Measurements from ENCODE around the gene TBC1D7. TPM values are rescaled to one million over a fixed set of nuclear protein-coding genes. Genes with fewer than 3 reads are reported as not detected.
A peak's percentile ranks its signal among the peaks of the same experiment; 100 is the strongest.

The TBC1D7 gene
- total RNA-seq, 2 donors from 2014 or later, result 20.3 to 22.8 TPM

GRCh38 chr6:13351271-13351670 is 22.9 kb upstream of the TBC1D7 start:
- peaks cover 33% of the 10 kb centered on the region for H3K4me1 Mint-ChIP-seq (ENCODE audit: low read depth)
- H3K4me3 Mint-ChIP-seq, result no peak overlapping the region
- H3K27me3 Mint-ChIP-seq (ENCODE audit: low read depth), result no peaks in the 10 kb centered on the region
- no peak for ATAC-seq (replicated peaks in 1 of 2)
- DNase-seq, result no peak
- no peaks in the 10 kb centered on the region for H3K36me3 Mint-ChIP-seq (ENCODE audit: insufficient read depth in 2 of 2)
- no peak overlapping the region for H3K27ac Mint-ChIP-seq
- no peaks in the 10 kb centered on the region for H3K9me3 Mint-ChIP-seq

- H3K27me3 Mint-ChIP-seq (ENCODE audit: low read depth), result no peaks in the 10 kb centered on the region
- H3K27ac Mint-ChIP-seq, result no peak overlapping the region
- ATAC-seq (replicated peaks in 1 of 2) (no peak), DNase-seq (no peak)
- H3K9me3 Mint-ChIP-seq, result no peaks in the 10 kb centered on the region
- no peak overlapping the region for H3K4me3 Mint-ChIP-seq
- H3K4me1 Mint-ChIP-seq (ENCODE audit: low read depth), result peaks cover 20% of the 10 kb centered on the region
- H3K36me3 Mint-ChIP-seq (ENCODE audit: insufficient read depth in 2 of 2), result no peaks in the 10 kb centered on the region
These were observed 21.6 kb upstream of the TBC1D7 start for GRCh38 chr6:13349811-13350506.

GRCh38 chr6:13348334-13349113 is 20.2 kb upstream of the TBC1D7 start:
- H3K36me3 Mint-ChIP-seq (ENCODE audit: insufficient read depth in 2 of 2), result no peaks in the 10 kb centered on the region
- ATAC-seq (replicated peaks in 1 of 2), result no peak
- H3K27ac Mint-ChIP-seq, result no peak overlapping the region
- H3K9me3 Mint-ChIP-seq, result no peaks in the 10 kb centered on the region
- no peak for DNase-seq
- H3K4me1 Mint-ChIP-seq (ENCODE audit: low read depth), result peaks cover 5% of the 10 kb centered on the region
- H3K27me3 Mint-ChIP-seq (ENCODE audit: low read depth), result no peaks in the 10 kb centered on the region
- no peak overlapping the region for H3K4me3 Mint-ChIP-seq

GRCh38 chr6:13346245-13346644 is 17.9 kb upstream of the TBC1D7 start:
- ATAC-seq (replicated peaks in 1 of 2) (no peak), DNase-seq (no peak)
- Mint-ChIP-seq H3K27me3 (ENCODE audit: low read depth) (no peaks in the 10 kb centered on the region), H3K36me3 (ENCODE audit: insufficient read depth in 2 of 2) (peaks cover 0 to 3% of the 10 kb centered on the region in 2 donors), H3K4me1 (ENCODE audit: low read depth) (no peaks in the 10 kb centered on the region), H3K9me3 (peaks cover 7 to 9% of the 10 kb centered on the region in 2 donors), H3K27ac (no peak overlapping the region), H3K4me3 (no peak overlapping the region)

- Mint-ChIP-seq H3K27ac (no peak overlapping the region), H3K36me3 (ENCODE audit: insufficient read depth in 2 of 2) (peaks cover 0 to 5% of the 10 kb centered on the region in 2 donors), H3K27me3 (ENCODE audit: low read depth) (no peaks in the 10 kb centered on the region), H3K9me3 (peaks cover 7 to 9% of the 10 kb centered on the region in 2 donors), H3K4me3 (no peak overlapping the region), H3K4me1 (ENCODE audit: low read depth) (peaks cover 13% of the 10 kb centered on the region)
- ATAC-seq (replicated peaks in 1 of 2) (no peak), DNase-seq (no peak)
These were observed 14.2 kb upstream of the TBC1D7 start for GRCh38 chr6:13342414-13343019.

GRCh38 chr6:13339863-13340630 is 11.7 kb upstream of the TBC1D7 start:
- DNase-seq, result no peak
- peaks cover 0 to 5% of the 10 kb centered on the region in 2 donors for H3K36me3 Mint-ChIP-seq (ENCODE audit: insufficient read depth in 2 of 2)
- peaks cover 7 to 9% of the 10 kb centered on the region in 2 donors for H3K9me3 Mint-ChIP-seq
- no peak overlapping the region for H3K27ac Mint-ChIP-seq
- H3K4me3 Mint-ChIP-seq, result no peak overlapping the region
- peaks cover 1% of the 10 kb centered on the region for H3K27me3 Mint-ChIP-seq (ENCODE audit: low read depth)
- peaks cover 19% of the 10 kb centered on the region for H3K4me1 Mint-ChIP-seq (ENCODE audit: low read depth)
- no peak for ATAC-seq (replicated peaks in 1 of 2)

- Mint-ChIP-seq H3K4me3 (no peak overlapping the region), H3K27me3 (ENCODE audit: low read depth) (peaks cover 6% of the 10 kb centered on the region), H3K27ac (no peak overlapping the region), H3K4me1 (ENCODE audit: low read depth) (peaks cover 23% of the 10 kb centered on the region), H3K36me3 (ENCODE audit: insufficient read depth in 2 of 2) (peaks cover 0 to 5% of the 10 kb centered on the region in 2 donors), H3K9me3 (peaks cover 7 to 9% of the 10 kb centered on the region in 2 donors)
- no peak for DNase-seq
- no peak for ATAC-seq (replicated peaks in 1 of 2)
These were observed 9.7 kb upstream of the TBC1D7 start for GRCh38 chr6:13338038-13338437.

- peaks cover 6% of the 10 kb centered on the region for H3K27me3 Mint-ChIP-seq (ENCODE audit: low read depth)
- H3K9me3 Mint-ChIP-seq, result peaks cover 0 to under 1% of the 10 kb centered on the region in 2 donors
These were observed 8.2 kb upstream of the TBC1D7 start for GRCh38 chr6:13336553-13336952.

GRCh38 chr6:13334953-13335352 is 6.6 kb upstream of the TBC1D7 start:
- no peaks in the 10 kb centered on the region for H3K9me3 Mint-ChIP-seq
- peaks cover 6% of the 10 kb centered on the region for H3K27me3 Mint-ChIP-seq (ENCODE audit: low read depth)
- H3K4me1 Mint-ChIP-seq (ENCODE audit: low read depth), result peaks cover 17% of the 10 kb centered on the region
- ATAC-seq (replicated peaks in 1 of 2) (no peak), DNase-seq (no peak)
- H3K27ac Mint-ChIP-seq, result no peak overlapping the region
- H3K4me3 Mint-ChIP-seq, result no peak overlapping the region
- no peaks in the 10 kb centered on the region for H3K36me3 Mint-ChIP-seq (ENCODE audit: insufficient read depth in 2 of 2)

More at GRCh38 chr6:13336553-13336952, 8.2 kb upstream of the TBC1D7 start:
- DNase-seq (peak; percentile 70 to 75), ATAC-seq (replicated peaks in 1 of 2) (peak; percentile 41 to 64)
- Mint-ChIP-seq H3K27ac (no peak overlapping the region), H3K36me3 (ENCODE audit: insufficient read depth in 2 of 2) (peaks cover 0 to 1% of the 10 kb centered on the region in 2 donors), H3K4me3 (no peak overlapping the region), H3K4me1 (ENCODE audit: low read depth) (peaks cover 23% of the 10 kb centered on the region)

GRCh38 chr6:13332349-13332706 is 4.0 kb upstream of the TBC1D7 start:
- DNase-seq (no peak), ATAC-seq (replicated peaks in 1 of 2) (no peak)
- Mint-ChIP-seq H3K4me1 (ENCODE audit: low read depth) (peaks cover 26% of the 10 kb centered on the region), H3K4me3 (no peak overlapping the region), H3K27me3 (ENCODE audit: low read depth) (peaks cover 6% of the 10 kb centered on the region), H3K27ac (no peak overlapping the region), H3K36me3 (ENCODE audit: insufficient read depth in 2 of 2) (no peaks in the 10 kb centered on the region), H3K9me3 (no peaks in the 10 kb centered on the region)

- H3K27me3 Mint-ChIP-seq (ENCODE audit: low read depth), result peaks cover 6% of the 10 kb centered on the region
- H3K36me3 Mint-ChIP-seq (ENCODE audit: insufficient read depth in 2 of 2), result no peaks in the 10 kb centered on the region
- no peaks in the 10 kb centered on the region for H3K9me3 Mint-ChIP-seq
- peak overlapping the region; percentile 61 for H3K27ac Mint-ChIP-seq
- H3K4me3 Mint-ChIP-seq, result no peak overlapping the region
- H3K4me1 Mint-ChIP-seq (ENCODE audit: low read depth), result peaks cover 31% of the 10 kb centered on the region
- DNase-seq, result no peak
- no peak for ATAC-seq (replicated peaks in 1 of 2)
These were observed 3.4 kb upstream of the TBC1D7 start for GRCh38 chr6:13331516-13332348.

- Mint-ChIP-seq H3K4me1 (ENCODE audit: low read depth) (peaks cover 34% of the 10 kb centered on the region), H3K27ac (peak overlapping the region; percentile 98), H3K4me3 (peak overlapping the region; percentile 91 to 96), H3K36me3 (ENCODE audit: insufficient read depth in 2 of 2) (peaks cover 0 to 4% of the 10 kb centered on the region in 2 donors), H3K27me3 (ENCODE audit: low read depth) (no peaks in the 10 kb centered on the region), H3K9me3 (no peaks in the 10 kb centered on the region)
- ATAC-seq (replicated peaks in 1 of 2), result no peak
- DNase-seq, result no peak
These were observed 492 bp upstream of the TBC1D7 start for GRCh38 chr6:13328875-13329183.

All from activated T-cell treated with anti-CD3 and anti-CD28 coated beads, Interleukin-2, amount 50 U/mL, for 72 hours (primary cell).